ENCODE results near the gene RAB13. TPM values are rescaled to one million over a fixed set of nuclear protein-coding genes. Genes with fewer than 3 reads are reported as not detected.

The RAB13 gene
- total and polyA plus RNA-seq, 9 donors = 21.5 to 109 (median 85.1) TPM

GRCh38 chr1:153945131-153945794 lies 40.9 kb downstream of the RAB13 start:
- Histone ChIP-seq H3K27me3 (ENCODE audit: control insufficient read depth, insufficient read depth, low read length) (no peaks in the 10 kb centered on the region), H3K9me3 (replicated peaks; ENCODE audit: control insufficient read depth, low read depth, low read length) (no peaks in the 10 kb centered on the region), H3K36me3 (ENCODE audit: control insufficient read depth, insufficient read depth, low read length) (peaks cover 62% of the 10 kb centered on the region), H3K4me3 (ENCODE audit: low read length) (peak overlapping the region; percentile 71), H3K4me1 (ENCODE audit: control insufficient read depth, insufficient read depth, low read length) (peaks cover 17% of the 10 kb centered on the region), H3K27ac (ENCODE audit: low read length) (peak overlapping the region; percentile 95)
- 57% methylated on average over 6 of the region's 12 CpGs for WGBS (ENCODE audit: insufficient coverage)
- peak; percentile 63 for DNase-seq

- whole genome bisulfite sequencing (ENCODE audit: insufficient coverage) = 72% methylated on average over 3 of the region's 3 CpGs
- Histone ChIP-seq H3K36me3 (ENCODE audit: control insufficient read depth, insufficient read depth, low read length) (peaks cover 62% of the 10 kb centered on the region), H3K4me3 (ENCODE audit: low read length) (peak overlapping the region; percentile 71), H3K4me1 (ENCODE audit: control insufficient read depth, insufficient read depth, low read length) (peaks cover 17% of the 10 kb centered on the region), H3K27ac (ENCODE audit: low read length) (peak overlapping the region; percentile 95), H3K9me3 (replicated peaks; ENCODE audit: control insufficient read depth, low read depth, low read length) (no peaks in the 10 kb centered on the region), H3K27me3 (ENCODE audit: control insufficient read depth, insufficient read depth, low read length) (no peaks in the 10 kb centered on the region)
- DNase-seq = no peak
Observed at GRCh38 chr1:153944827-153945117, 41.4 kb downstream of the RAB13 start.

- Histone ChIP-seq H3K9me3 (replicated peaks; ENCODE audit: control insufficient read depth, low read depth, low read length) (no peaks in the 10 kb centered on the region), H3K27ac (ENCODE audit: low read length) (peak overlapping the region; percentile 95), H3K36me3 (ENCODE audit: control insufficient read depth, insufficient read depth, low read length) (peaks cover 66% of the 10 kb centered on the region), H3K4me3 (ENCODE audit: low read length) (peak overlapping the region; percentile 71), H3K4me1 (ENCODE audit: control insufficient read depth, insufficient read depth, low read length) (peaks cover 17% of the 10 kb centered on the region), H3K27me3 (ENCODE audit: control insufficient read depth, insufficient read depth, low read length) (no peaks in the 10 kb centered on the region)
- 87% methylated on average over 10 of the region's 15 CpGs for WGBS (ENCODE audit: insufficient coverage)
- no peak for DNase-seq
Observed at GRCh38 chr1:153944005-153944826, 41.9 kb downstream of the RAB13 start.

- no peaks in the 10 kb centered on the region for H3K9me3 ChIP-seq (replicated peaks; ENCODE audit: control insufficient read depth, low read depth, low read length)
- no peak overlapping the region for H3K4me3 ChIP-seq (ENCODE audit: low read length)
- DNase-seq = no peak
- H3K36me3 ChIP-seq (ENCODE audit: control insufficient read depth, insufficient read depth, low read length) = peaks cover 59% of the 10 kb centered on the region
- no peak overlapping the region for H3K27ac ChIP-seq (ENCODE audit: low read length)
- H3K4me1 ChIP-seq (ENCODE audit: control insufficient read depth, insufficient read depth, low read length) = peaks cover 17% of the 10 kb centered on the region
- WGBS (ENCODE audit: insufficient coverage) = 80% methylated on average over 1 of the region's 11 CpGs
- no peaks in the 10 kb centered on the region for H3K27me3 ChIP-seq (ENCODE audit: control insufficient read depth, insufficient read depth, low read length)
Observed at GRCh38 chr1:153942766-153943549, 43.2 kb downstream of the RAB13 start.

- 95% methylated on average over 29 of the region's 34 CpGs for WGBS (ENCODE audit: insufficient coverage)
- H3K4me3 ChIP-seq (ENCODE audit: low read length) = no peak overlapping the region
- peaks cover 17% of the 10 kb centered on the region for H3K4me1 ChIP-seq (ENCODE audit: control insufficient read depth, insufficient read depth, low read length)
- no peak for DNase-seq
- no peaks in the 10 kb centered on the region for H3K9me3 ChIP-seq (replicated peaks; ENCODE audit: control insufficient read depth, low read depth, low read length)
- no peak overlapping the region for H3K27ac ChIP-seq (ENCODE audit: low read length)
- no peaks in the 10 kb centered on the region for H3K27me3 ChIP-seq (ENCODE audit: control insufficient read depth, insufficient read depth, low read length)
- H3K36me3 ChIP-seq (ENCODE audit: control insufficient read depth, insufficient read depth, low read length) = peaks cover 63% of the 10 kb centered on the region
Observed at GRCh38 chr1:153941826-153942725, 44.1 kb downstream of the RAB13 start.

- Histone ChIP-seq H3K27ac (ENCODE audit: low read length) (no peak overlapping the region), H3K4me3 (ENCODE audit: low read length) (no peak overlapping the region), H3K4me1 (ENCODE audit: control insufficient read depth, insufficient read depth, low read length) (peaks cover 13% of the 10 kb centered on the region), H3K27me3 (ENCODE audit: control insufficient read depth, insufficient read depth, low read length) (no peaks in the 10 kb centered on the region), H3K9me3 (replicated peaks; ENCODE audit: control insufficient read depth, low read depth, low read length) (no peaks in the 10 kb centered on the region), H3K36me3 (ENCODE audit: control insufficient read depth, insufficient read depth, low read length) (peaks cover 76% of the 10 kb centered on the region)
- 93% methylated on average over 8 of the region's 8 CpGs for WGBS (ENCODE audit: insufficient coverage)
- no peak for DNase-seq
Observed at GRCh38 chr1:153940756-153941155, 45.4 kb downstream of the RAB13 start.

- Histone ChIP-seq H3K4me1 (ENCODE audit: control insufficient read depth, insufficient read depth, low read length) (peaks cover 3% of the 10 kb centered on the region), H3K36me3 (ENCODE audit: control insufficient read depth, insufficient read depth, low read length) (peaks cover 87% of the 10 kb centered on the region), H3K27me3 (ENCODE audit: control insufficient read depth, insufficient read depth, low read length) (no peaks in the 10 kb centered on the region), H3K9me3 (replicated peaks; ENCODE audit: control insufficient read depth, low read depth, low read length) (no peaks in the 10 kb centered on the region), H3K27ac (ENCODE audit: low read length) (no peak overlapping the region), H3K4me3 (ENCODE audit: low read length) (no peak overlapping the region)
- 88% methylated on average over 12 of the region's 12 CpGs for WGBS (ENCODE audit: insufficient coverage)
- DNase-seq = no peak
Observed at GRCh38 chr1:153939476-153939875, 46.7 kb downstream of the RAB13 start.

- no peak overlapping the region for H3K27ac ChIP-seq (ENCODE audit: low read length)
- peaks cover 88% of the 10 kb centered on the region for H3K36me3 ChIP-seq (ENCODE audit: control insufficient read depth, insufficient read depth, low read length)
- no peak overlapping the region for H3K4me3 ChIP-seq (ENCODE audit: low read length)
- H3K9me3 ChIP-seq (replicated peaks; ENCODE audit: control insufficient read depth, low read depth, low read length) = no peaks in the 10 kb centered on the region
- no peak for DNase-seq
- no peaks in the 10 kb centered on the region for H3K4me1 ChIP-seq (ENCODE audit: control insufficient read depth, insufficient read depth, low read length)
- 86% methylated on average over 1 of the region's 3 CpGs for WGBS (ENCODE audit: insufficient coverage)
- H3K27me3 ChIP-seq (ENCODE audit: control insufficient read depth, insufficient read depth, low read length) = no peaks in the 10 kb centered on the region
Observed at GRCh38 chr1:153938996-153939395, 47.1 kb downstream of the RAB13 start.

GRCh38 chr1:153937331-153937730 lies 48.8 kb downstream of the RAB13 start:
- no peaks in the 10 kb centered on the region for H3K27me3 ChIP-seq (ENCODE audit: control insufficient read depth, insufficient read depth, low read length)
- DNase-seq = no peak
- H3K36me3 ChIP-seq (ENCODE audit: control insufficient read depth, insufficient read depth, low read length) = peaks cover 90% of the 10 kb centered on the region
- no peaks in the 10 kb centered on the region for H3K4me1 ChIP-seq (ENCODE audit: control insufficient read depth, insufficient read depth, low read length)
- H3K9me3 ChIP-seq (replicated peaks; ENCODE audit: control insufficient read depth, low read depth, low read length) = no peaks in the 10 kb centered on the region
- H3K27ac ChIP-seq (ENCODE audit: low read length) = no peak overlapping the region
- H3K4me3 ChIP-seq (ENCODE audit: low read length) = no peak overlapping the region
- 90% methylated on average over 7 of the region's 10 CpGs for WGBS (ENCODE audit: insufficient coverage)

Measured in muscle of leg (tissue), 11 donors.